DOHH2 (cell line): ENCODE results near the gene FARS2.

ENCODE experiments used
- H3F3A ChIP-seq: fragments of 200-600 bp; sonication (generic), shearing (Covaris generic); 2 replicates; pipeline ENCODE4 v1.6.0; 2016; ENCODE audit warnings: antibody characterized with exemption, mild to moderate bottlenecking; ENCODE audit not compliant: control insufficient read depth, insufficient read depth
- H3K27ac ChIP-seq: fragments of 200-600 bp; sonication (generic); 2 replicates; pipeline ENCODE4 v1.5.1; 2014; ENCODE audit warnings: low read depth, mild to moderate bottlenecking, low read length, moderate library complexity
- H3K27me3 ChIP-seq: fragments of 200-600 bp; sonication (generic); 2 replicates; pipeline ENCODE4 v1.6.1; 2014; ENCODE audit warnings: mild to moderate bottlenecking, low read length, mixed read lengths; ENCODE audit not compliant: control insufficient read depth
- H3K36me3 ChIP-seq: fragments of 200-600 bp; sonication (generic); 2 replicates; pipeline ENCODE4 v1.6.1; 2014; ENCODE audit warnings: mild to moderate bottlenecking, low read length, moderate library complexity, mixed read lengths; ENCODE audit not compliant: control insufficient read depth
- H3K4me1 ChIP-seq: fragments of 200-600 bp; sonication (generic); 2 replicates; pipeline ENCODE4 v1.6.1; 2014; ENCODE audit warnings: mild to moderate bottlenecking, low read length, mixed read lengths; ENCODE audit not compliant: control insufficient read depth
- H3K4me2 ChIP-seq: fragments of 200-600 bp; sonication (generic); 2 replicates; pipeline ENCODE4 v1.6.0; 2014; ENCODE audit warnings: mild to moderate bottlenecking, low read length, moderate library complexity
- H3K4me3 ChIP-seq: fragments of 200-600 bp; sonication (generic); 2 replicates; pipeline ENCODE4 v1.5.1; 2014; ENCODE audit warnings: mild to moderate bottlenecking, low read length, mixed read lengths
- H3K79me2 ChIP-seq: fragments of 200-600 bp; sonication (generic); 2 replicates; pipeline ENCODE4 v1.6.1; 2014; ENCODE audit warnings: mild to moderate bottlenecking, low read length, mixed read lengths; ENCODE audit not compliant: control insufficient read depth
- H3K9me2 ChIP-seq: fragments of 200-600 bp; sonication (generic); replicated peaks from 2 replicates; pipeline ENCODE4 v1.6.1; 2014; ENCODE audit warnings: mild to moderate bottlenecking, low read length, mixed read lengths; ENCODE audit not compliant: control insufficient read depth
- H3K9me3 ChIP-seq: fragments of 200-600 bp; sonication (generic); 2 replicates; pipeline ENCODE4 v1.6.1; 2014; ENCODE audit warnings: antibody characterized with exemption, low read length, mixed read lengths; ENCODE audit not compliant: control insufficient read depth, insufficient read depth
- H4K20me1 ChIP-seq: fragments of 200-600 bp; sonication (generic); 2 replicates; pipeline ENCODE4 v1.6.0; 2014; ENCODE audit warnings: low read depth, mild to moderate bottlenecking, antibody characterized with exemption, low read length, moderate library complexity; ENCODE audit not compliant: control insufficient read depth, insufficient read depth
- CTCF ChIP-seq: fragments of 200-600 bp; sonication (generic); IDR thresholded peaks from one replicate; pipeline ENCODE4 v1.5.1; 2014; ENCODE audit warnings: antibody characterized with exemption, mild to moderate bottlenecking, low read depth, low read length; ENCODE audit not compliant: poor library complexity, severe bottlenecking
- EZH2phosphoT487 ChIP-seq: fragments of 200-600 bp; sonication (generic); IDR thresholded peaks from 2 replicates; pipeline ENCODE4 v1.6.1; 2017; ENCODE audit warnings: borderline replicate concordance, mild to moderate bottlenecking, antibody characterized with exemption, low read length, moderate library complexity, mixed read lengths

FARS2 gene

GRCh38 chr6:5469101-5469846 lies 208.0 kb downstream of the FARS2 start:
- no peaks in the 10 kb centered on the region for H3K9me2 ChIP-seq
- TF ChIP-seq EZH2phosphoT487, result no peak
- no peak for TF ChIP-seq CTCF
- no peaks in the 10 kb centered on the region for H3K36me3 ChIP-seq
- H3K4me2 ChIP-seq, result no peak overlapping the region
- H3K27ac ChIP-seq, result no peak overlapping the region
- H3K9me3 ChIP-seq, result no peaks in the 10 kb centered on the region
- no peaks in the 10 kb centered on the region for H3K27me3 ChIP-seq
- no peaks in the 10 kb centered on the region for H4K20me1 ChIP-seq
- H3K79me2 ChIP-seq, result no peaks in the 10 kb centered on the region
- H3K4me3 ChIP-seq, result no peak overlapping the region
- peaks cover 7% of the 10 kb centered on the region for H3K4me1 ChIP-seq
- H3F3A ChIP-seq, result no peaks in the 10 kb centered on the region

GRCh38 chr6:5471044-5471443 lies 209.7 kb downstream of the FARS2 start:
- Histone ChIP-seq H3K4me3 (no peak overlapping the region), H3K9me2 (no peaks in the 10 kb centered on the region)

GRCh38 chr6:5471637-5472398 lies 210.5 kb downstream of the FARS2 start:
- Histone ChIP-seq H3K27me3 (no peaks in the 10 kb centered on the region), H3K36me3 (no peaks in the 10 kb centered on the region), H3K4me2 (no peak overlapping the region), H3K27ac (no peak overlapping the region), H3K9me2 (no peaks in the 10 kb centered on the region), H3K4me1 (peaks cover 7% of the 10 kb centered on the region), H3K9me3 (no peaks in the 10 kb centered on the region), H4K20me1 (no peaks in the 10 kb centered on the region), H3F3A (no peaks in the 10 kb centered on the region), H3K4me3 (no peak overlapping the region), H3K79me2 (no peaks in the 10 kb centered on the region)
- no peak for TF ChIP-seq EZH2phosphoT487
- TF ChIP-seq CTCF, result no peak

More at GRCh38 chr6:5471044-5471443, 209.7 kb downstream of the FARS2 start:
- Histone ChIP-seq H3K27me3 (no peaks in the 10 kb centered on the region), H3K36me3 (no peaks in the 10 kb centered on the region), H4K20me1 (no peaks in the 10 kb centered on the region), H3K79me2 (no peaks in the 10 kb centered on the region), H3K4me1 (peaks cover 7% of the 10 kb centered on the region), H3K27ac (no peak overlapping the region), H3K9me3 (no peaks in the 10 kb centered on the region), H3F3A (no peaks in the 10 kb centered on the region), H3K4me2 (0 out of 2 replicates have a peak overlapping the region, but pooled peaks have one; percentile 15)
- TF ChIP-seq CTCF, result peak; percentile 92
- TF ChIP-seq EZH2phosphoT487, result no peak
